Amniotic epithelial cell (primary cell): ENCODE results near the gene BAIAP2.

Experiments
- DNase-seq: peaks from one replicate; pipeline ENCODE4 v3.0.0-alpha.2; 2010; ENCODE audit warnings: low read depth

The BAIAP2 gene

GRCh38 chr17:81053041-81053970 lies 18.4 kb downstream of the BAIAP2 start:
- no peak for DNase-seq

- DNase-seq, result no peak
These were observed 19.4 kb downstream of the BAIAP2 start for GRCh38 chr17:81054308-81054707.

- DNase-seq, result no peak
These were observed 20.0 kb downstream of the BAIAP2 start for GRCh38 chr17:81054881-81055370.

DNA sequence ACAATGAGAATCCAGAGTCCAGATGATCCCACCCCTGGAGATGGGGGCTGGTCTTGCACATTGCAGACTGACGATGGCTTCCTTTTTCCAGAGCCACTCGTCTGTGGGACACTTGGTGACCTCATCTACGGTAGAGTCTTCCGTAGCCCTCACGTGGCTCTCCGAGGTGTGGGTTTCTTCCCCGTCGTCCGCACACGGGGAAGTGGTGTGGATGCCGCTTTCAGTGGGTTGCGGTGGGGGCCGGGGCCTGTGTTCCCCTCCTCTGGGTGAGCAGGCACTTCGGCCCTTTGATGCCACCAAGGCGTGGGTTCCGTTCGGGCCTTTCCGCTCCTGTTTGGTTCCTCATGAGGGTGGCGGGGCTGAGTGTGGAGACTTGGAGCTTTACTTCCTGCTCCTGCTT lies 21.4 kb downstream of the BAIAP2 start:
- no peak for DNase-seq

- peak; percentile 92 for DNase-seq
These were observed 22.3 kb downstream of the BAIAP2 start for GRCh38 chr17:81057079-81057730.

DNA sequence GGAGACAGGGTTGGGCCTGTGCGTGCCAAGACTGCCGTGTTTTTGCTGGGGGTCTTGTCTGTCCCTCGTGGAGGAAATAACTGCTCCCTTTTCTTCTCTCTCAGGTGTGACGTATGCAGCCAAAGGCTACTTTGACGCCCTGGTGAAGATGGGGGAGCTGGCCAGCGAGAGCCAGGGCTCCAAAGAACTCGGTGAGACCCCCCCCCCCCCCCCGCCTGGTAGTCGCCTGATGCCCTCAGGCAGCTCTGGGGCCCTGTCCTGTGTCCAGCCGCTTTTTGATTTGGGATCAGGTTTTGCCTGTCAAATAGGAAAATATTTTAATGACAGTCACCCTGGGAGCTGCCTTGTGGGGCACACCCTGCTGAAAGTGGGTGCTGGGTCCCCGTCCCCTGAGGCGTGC lies 22.8 kb downstream of the BAIAP2 start:
- no peak for DNase-seq

DNA sequence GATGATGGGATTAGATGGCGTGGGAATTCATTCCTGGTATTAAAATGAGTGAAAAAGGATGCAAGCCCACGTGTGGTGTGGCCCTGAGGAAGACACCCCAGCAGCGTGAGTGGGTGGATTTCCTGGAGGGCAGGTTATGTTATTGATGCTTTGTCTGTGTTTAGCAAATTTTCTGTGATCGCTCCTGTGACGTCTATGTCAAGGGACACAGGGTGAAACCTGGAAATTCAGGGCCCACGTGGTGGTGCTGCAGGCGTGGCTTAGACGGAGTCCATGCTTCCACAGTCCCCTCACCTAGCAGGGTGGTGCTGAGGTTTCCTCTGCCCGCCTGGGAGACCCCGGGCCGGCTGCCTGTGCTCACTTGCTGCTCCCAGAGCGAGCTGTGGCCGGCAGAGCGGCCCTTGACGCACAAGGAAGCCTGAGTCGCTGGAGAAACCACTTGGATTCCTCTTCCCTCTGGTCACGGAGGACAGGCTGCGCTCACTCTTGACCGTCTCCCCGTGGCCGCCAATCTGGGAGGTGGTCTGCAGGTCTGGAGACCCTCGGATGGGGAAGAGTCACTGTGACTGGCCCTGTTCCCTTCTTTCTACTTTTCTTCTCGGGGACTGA lies 23.4 kb downstream of the BAIAP2 start:
- no peak for DNase-seq

DNA sequence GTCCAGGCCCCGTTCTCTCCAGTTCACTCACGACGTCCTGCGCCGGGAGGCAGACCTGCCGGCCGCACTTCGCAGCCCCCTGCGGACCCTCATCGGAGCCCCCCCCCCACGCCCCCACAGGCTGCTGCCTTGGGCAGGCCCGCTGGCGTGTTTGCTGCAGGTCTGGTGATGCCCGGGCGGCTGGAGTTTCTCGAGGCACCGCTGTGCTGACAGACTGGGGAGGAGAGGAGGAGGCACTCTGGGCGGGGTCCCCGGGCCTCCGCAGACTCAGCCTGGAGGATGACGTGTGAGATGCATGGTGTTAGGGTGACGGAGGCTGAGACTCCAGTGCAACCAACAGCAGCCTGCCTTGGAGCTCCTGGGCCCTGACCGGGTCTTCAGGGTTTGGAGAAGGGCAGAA lies 24.1 kb downstream of the BAIAP2 start:
- peak; percentile 80 for DNase-seq

DNA sequence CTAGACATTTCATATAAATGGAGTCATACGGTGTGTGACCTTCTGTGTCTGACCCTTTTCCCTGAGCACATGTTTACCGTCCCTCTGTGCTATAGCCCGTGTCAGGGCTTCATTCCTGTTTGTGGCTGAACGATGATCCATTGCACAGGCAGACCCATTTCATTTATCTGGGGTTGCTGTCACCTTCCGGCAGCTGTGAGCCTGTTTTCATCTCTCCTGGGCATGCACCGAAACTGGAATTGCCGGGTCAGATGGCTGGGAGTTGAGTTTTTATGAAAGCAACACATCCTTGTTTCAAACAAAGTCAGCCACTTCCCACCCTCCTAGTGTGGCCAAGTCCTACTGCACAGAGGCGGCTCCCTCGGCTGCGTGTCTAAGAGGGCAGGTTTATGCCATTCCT lies 25.5 kb downstream of the BAIAP2 start:
- no peak for DNase-seq

- DNase-seq, result no peak
These were observed 26.2 kb downstream of the BAIAP2 start for GRCh38 chr17:81061027-81061735.

DNA sequence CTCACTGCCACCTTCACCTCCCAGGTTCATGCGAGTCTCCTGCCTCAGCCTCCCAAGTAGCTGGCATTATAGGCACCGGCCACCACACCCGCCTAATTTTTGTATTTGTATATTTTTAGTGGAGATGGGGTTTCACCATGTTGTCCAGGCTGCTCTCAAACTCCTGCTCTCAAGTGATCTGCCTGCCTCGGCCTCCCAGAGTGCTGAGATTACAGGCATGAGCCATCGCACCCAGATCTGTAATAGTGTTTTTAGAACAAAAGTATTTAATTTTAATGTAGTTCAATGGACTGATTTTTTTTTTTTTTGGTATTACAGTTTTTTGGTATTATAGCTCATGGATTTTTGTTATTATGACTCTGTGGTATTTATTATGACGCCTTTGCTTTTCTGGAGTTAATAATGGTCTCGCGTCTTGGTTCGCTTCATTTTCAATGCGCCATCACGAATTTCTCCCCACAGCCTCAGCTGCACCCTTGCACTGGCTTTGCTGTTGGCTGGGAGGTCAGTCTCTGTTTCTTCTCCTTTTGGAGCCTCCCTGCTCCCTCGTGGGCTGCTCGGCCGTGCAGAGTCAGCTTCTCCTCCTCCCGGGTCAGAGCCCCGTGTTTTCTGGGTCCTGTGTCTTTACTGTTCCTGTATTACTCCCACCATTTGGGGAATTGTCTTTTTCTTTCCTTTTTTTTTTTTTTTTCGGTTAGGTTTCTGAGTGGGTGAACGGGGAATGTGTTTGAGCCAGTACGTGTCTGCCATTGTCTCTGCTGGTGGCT lies 27.2 kb downstream of the BAIAP2 start:
- no peak for DNase-seq

GRCh38 chr17:81063106-81064093 lies 28.4 kb downstream of the BAIAP2 start:
- DNase-seq, result no peak

- DNase-seq, result peak; percentile 94
These were observed 29.9 kb downstream of the BAIAP2 start for GRCh38 chr17:81064678-81065475.

GRCh38 chr17:81065500-81065899 lies 30.5 kb downstream of the BAIAP2 start:
- no peak for DNase-seq

DNA sequence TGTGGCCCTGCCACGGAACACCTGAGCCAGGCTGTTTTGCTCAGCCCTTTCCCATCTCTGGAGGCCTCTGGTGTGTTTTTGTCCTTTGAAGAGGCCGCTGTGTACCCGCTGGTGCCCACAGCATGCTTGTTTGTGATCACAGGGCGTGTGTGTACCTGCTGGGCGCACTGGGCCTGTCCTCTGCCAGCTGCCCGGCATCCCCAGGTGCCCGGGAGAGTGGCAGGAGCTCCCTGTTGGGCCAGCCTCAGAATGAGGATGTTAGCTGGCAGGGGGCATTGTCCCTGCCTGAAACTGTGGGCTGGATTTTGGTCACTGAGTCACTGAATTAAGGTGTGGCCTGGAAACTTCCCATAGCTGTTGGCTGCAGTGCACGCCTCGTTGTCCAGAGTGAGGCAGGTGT lies 31.1 kb downstream of the BAIAP2 start:
- DNase-seq, result no peak

DNA sequence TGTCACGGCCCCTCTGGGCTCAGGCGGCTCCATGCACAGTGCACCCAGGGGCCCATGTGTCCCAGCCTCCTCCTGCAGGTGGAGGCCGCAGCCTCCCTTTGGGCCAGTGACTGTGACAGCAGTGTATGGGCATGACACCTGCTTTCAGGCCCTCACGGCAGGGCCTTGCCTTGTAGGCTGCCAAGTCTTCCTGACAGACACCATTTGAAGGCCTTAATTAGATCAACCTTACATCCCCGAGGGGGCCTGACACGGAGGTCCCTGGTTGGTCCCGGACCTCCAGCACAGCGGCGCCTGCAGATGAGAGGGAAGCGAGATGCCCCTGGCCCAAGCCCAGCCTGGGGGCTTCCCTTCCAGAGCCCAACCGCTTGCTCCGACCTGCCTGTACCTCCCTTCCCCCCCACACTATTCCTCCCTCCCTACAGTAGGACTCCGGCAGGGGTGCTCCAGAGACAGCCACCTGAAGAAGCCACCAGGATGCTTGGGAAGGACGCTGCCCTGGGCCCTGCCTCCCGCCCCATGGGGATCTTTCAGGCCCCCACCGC lies 31.9 kb downstream of the BAIAP2 start:
- no peak for DNase-seq

GRCh38 chr17:81067391-81067811 lies 32.5 kb downstream of the BAIAP2 start:
- DNase-seq, result no peak

GRCh38 chr17:81068411-81069134 lies 33.6 kb downstream of the BAIAP2 start:
- no peak for DNase-seq
